Suprapubic skin (tissue), 4 donors: Measurements from ENCODE around the gene BCAT1.

Experiments used
- EP300 ChIP-seq: sonication (generic); formaldehyde crosslinking; IDR thresholded peaks from one replicate; pipeline ENCODE4 v1.6.1; 2017; ENCODE audit warnings: antibody characterized with exemption
- POLR2AphosphoS5 ChIP-seq, 3 donors: sonication (generic); formaldehyde crosslinking; IDR thresholded peaks; one replicate each; pipeline ENCODE4 v1.6.1; 2017; ENCODE audit warnings: antibody characterized with exemption in 3 of 3

- TF ChIP-seq POLR2AphosphoS5 (IDR thresholded peaks at IDR 0.05) (no peak), EP300 (no peak)
These were observed 42.5 kb upstream of the BCAT1 start for GRCh38 chr12:24991209-24992049.
